Fibroblast of mammary gland (primary cell): ENCODE data around the gene ETF1.

Experiments used
- DNase-seq: peaks from one replicate; pipeline ENCODE4 v3.0.0-alpha.2; 2010; ENCODE audit warnings: low read depth
- H3K4me3 ChIP-seq: 2 replicates; pipeline ENCODE4 v1.5.1; 2011; ENCODE audit warnings: low read depth, mild to moderate bottlenecking, low read length, moderate library complexity; ENCODE audit not compliant: control insufficient read depth
- TF ChIP-seq, protein P1 (sequence below): conservative IDR thresholded peaks from 2 replicates; pipeline ENCODE4 v1.5.1; 2011; ENCODE audit warnings: low read depth, low read length, inconsistent platforms; ENCODE audit not compliant: control insufficient read depth, insufficient read depth

ETF1 gene

DNA sequence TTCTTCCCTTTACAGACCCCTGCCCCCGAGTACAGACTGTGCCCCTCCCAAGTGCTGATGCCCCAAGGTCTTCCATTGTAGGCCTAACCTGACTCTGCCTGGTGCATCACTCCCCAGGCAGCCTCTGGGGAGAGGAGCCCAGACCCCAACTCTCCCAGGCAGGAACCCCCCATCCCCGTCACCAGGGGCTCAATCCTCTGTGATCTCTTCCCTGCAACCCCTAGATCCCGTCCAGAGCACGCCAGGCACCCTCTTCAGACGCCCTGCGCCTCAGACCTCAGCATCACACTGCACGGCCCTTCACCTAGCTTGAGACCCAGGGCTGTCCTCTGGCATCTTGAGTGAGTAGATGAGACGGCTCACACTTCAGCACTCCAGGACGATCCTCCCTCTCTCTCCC is 84.2 kb downstream of the ETF1 start:
- TF ChIP-seq, protein P1, sequence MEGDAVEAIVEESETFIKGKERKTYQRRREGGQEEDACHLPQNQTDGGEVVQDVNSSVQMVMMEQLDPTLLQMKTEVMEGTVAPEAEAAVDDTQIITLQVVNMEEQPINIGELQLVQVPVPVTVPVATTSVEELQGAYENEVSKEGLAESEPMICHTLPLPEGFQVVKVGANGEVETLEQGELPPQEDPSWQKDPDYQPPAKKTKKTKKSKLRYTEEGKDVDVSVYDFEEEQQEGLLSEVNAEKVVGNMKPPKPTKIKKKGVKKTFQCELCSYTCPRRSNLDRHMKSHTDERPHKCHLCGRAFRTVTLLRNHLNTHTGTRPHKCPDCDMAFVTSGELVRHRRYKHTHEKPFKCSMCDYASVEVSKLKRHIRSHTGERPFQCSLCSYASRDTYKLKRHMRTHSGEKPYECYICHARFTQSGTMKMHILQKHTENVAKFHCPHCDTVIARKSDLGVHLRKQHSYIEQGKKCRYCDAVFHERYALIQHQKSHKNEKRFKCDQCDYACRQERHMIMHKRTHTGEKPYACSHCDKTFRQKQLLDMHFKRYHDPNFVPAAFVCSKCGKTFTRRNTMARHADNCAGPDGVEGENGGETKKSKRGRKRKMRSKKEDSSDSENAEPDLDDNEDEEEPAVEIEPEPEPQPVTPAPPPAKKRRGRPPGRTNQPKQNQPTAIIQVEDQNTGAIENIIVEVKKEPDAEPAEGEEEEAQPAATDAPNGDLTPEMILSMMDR: no peak
- no peak overlapping the region for H3K4me3 ChIP-seq
- no peak for DNase-seq

- no peak overlapping the region for H3K4me3 ChIP-seq
- DNase-seq: no peak
- TF ChIP-seq, protein P1: no peak
These were observed 84.7 kb downstream of the ETF1 start for GRCh38 chr5:138458384-138458783.

DNA sequence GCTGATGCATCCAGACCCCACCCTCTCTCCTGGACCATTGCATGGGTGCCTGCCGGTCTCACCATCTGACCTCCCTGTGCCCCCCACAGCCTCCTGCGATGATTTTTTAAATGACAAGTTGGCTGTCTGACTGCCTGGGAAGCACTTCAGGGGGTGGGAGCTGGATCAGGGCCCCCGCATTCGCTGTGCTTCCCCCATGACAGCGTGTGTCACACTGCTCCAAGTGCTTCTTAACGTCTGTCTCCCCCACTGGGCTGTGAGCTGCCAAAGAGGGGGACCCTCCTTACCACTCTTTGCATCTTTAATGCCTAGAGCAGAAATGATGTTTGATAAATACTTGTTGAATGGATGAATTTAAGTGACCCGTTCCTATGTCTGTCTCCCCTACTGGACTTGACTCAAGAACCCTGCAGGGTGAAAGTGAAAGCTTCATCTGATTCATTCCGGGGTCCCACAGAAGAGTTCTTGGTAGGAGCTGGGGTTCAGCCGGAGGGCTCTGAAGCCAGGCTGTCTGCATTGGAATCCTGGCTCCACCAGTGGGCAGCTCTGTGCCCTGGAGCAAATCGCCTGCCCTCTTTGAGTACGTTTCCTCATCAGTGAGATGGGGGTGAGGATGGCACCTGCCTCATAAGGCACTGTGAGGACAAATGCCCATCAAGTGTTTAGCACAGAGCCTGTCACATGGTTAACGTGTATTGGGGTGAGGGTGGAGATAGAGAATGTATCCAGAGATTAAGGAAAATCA is 85.3 kb downstream of the ETF1 start:
- TF ChIP-seq, protein P1: no peak
- H3K4me3 ChIP-seq: no peak overlapping the region
- DNase-seq: no peak
